Measurements from ENCODE around the gene CIT. TPM values are rescaled to one million over a fixed set of nuclear protein-coding genes. Genes with fewer than 3 reads are reported as not detected.

CIT gene
- total and polyA plus RNA-seq, 9 of the 15 experiments (the other 6 are each of a cell fraction or from before 2014, with no cell fraction given): 1.1 to 46.7 (median 21.3) TPM

DNA sequence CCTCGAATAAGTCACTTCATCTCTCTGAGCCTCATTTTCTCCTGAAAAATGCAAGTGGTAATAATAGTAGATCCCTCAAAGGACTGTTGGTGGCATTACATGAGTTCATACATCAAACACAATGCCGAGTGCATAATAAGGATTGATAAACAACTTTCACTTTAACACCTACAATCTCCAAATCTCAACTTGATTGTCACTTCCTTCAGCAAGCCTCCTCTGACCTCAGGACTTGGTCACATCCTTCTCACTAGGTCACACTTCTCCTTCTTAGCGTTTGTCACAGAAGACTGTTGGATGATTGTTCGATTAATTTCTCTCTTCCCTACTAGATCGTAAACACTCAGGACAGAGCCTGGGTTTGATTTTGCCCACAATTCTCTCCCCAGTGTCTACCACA, 217.0 kb downstream of the CIT start (continued):
- TF ChIP-seq HNRNPK (IDR thresholded peaks at IDR 0.05; ENCODE audit: low read depth, low read length, poor library complexity, severe bottlenecking) (no peak), ZBED1 (IDR thresholded peaks at IDR 0.05) (no peak), ZNF696 (CRISPR knock-in tag; conservative IDR thresholded peaks at IDR 0.05) (no peak), ARID1B (IDR thresholded peaks at IDR 0.05) (no peak)
- TF ChIP-seq, protein P1, sequence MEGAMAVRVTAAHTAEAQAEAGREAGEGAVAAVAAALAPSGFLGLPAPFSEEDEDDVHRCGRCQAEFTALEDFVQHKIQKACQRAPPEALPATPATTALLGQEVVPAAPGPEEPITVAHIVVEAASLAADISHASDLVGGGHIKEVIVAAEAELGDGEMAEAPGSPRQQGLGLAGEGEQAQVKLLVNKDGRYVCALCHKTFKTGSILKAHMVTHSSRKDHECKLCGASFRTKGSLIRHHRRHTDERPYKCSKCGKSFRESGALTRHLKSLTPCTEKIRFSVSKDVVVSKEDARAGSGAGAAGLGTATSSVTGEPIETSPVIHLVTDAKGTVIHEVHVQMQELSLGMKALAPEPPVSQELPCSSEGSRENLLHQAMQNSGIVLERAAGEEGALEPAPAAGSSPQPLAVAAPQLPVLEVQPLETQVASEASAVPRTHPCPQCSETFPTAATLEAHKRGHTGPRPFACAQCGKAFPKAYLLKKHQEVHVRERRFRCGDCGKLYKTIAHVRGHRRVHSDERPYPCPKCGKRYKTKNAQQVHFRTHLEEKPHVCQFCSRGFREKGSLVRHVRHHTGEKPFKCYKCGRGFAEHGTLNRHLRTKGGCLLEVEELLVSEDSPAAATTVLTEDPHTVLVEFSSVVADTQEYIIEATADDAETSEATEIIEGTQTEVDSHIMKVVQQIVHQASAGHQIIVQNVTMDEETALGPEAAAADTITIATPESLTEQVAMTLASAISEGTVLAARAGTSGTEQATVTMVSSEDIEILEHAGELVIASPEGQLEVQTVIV (CRISPR knock-in tag; IDR thresholded peaks at IDR 0.05; ENCODE audit: borderline replicate concordance): no peak

DNA sequence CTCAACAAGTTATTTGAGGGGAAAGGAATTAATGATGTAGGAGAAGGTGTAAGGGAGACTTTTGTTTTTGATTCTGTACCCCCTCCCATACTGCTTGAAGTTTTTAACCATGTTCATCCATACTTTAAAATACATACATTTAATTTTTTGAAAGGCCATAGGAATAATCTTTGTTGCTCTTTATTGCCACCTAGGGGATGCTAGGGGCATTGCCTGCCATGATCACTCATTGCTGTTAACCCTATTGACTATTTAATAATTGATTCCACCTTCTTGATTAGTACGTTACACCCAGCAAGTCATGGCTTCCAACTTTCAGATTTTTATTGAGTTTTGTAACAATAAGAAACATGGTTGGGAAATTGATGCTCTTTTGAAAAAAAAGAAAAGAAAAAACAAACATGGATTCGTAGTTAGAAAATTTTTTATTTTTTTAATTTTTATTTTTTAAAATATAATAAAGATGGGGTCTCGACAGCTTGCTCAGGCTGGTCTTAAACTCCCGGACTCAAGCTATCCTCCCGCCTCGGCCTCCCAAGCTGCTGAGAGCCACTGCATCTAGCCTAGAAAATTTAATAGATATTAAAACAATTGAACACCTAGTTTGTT, 217.7 kb downstream of the CIT start:
- no peaks in the 10 kb centered on the region for H3K9me3 ChIP-seq (replicated peaks; ENCODE audit: control insufficient read depth, insufficient read depth, low read depth, low read length)
- peak; percentile 69 for ATAC-seq
- TF ChIP-seq, protein P2, sequence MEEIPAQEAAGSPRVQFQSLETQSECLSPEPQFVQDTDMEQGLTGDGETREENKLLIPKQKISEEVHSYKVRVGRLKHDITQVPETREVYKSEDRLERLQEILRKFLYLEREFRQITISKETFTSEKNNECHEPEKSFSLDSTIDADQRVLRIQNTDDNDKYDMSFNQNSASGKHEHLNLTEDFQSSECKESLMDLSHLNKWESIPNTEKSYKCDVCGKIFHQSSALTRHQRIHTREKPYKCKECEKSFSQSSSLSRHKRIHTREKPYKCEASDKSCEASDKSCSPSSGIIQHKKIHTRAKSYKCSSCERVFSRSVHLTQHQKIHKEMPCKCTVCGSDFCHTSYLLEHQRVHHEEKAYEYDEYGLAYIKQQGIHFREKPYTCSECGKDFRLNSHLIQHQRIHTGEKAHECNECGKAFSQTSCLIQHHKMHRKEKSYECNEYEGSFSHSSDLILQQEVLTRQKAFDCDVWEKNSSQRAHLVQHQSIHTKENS (CRISPR knock-in tag; IDR thresholded peaks at IDR 0.05): no peak
- peak; percentile 47; the same call in 1 of the 2 replicates for TF ChIP-seq SMARCA4 (IDR thresholded peaks at IDR 0.05)
- TF ChIP-seq NR4A1 (CRISPR knock-in tag; IDR thresholded peaks at IDR 0.05): no peak
- no peak for TF ChIP-seq NR4A1 (tag; IDR thresholded peaks at IDR 0.05)
- 0 out of 2 replicates have a peak, but pooled peaks have one; percentile 6 for TF ChIP-seq SMC3 (conservative IDR thresholded peaks at IDR 0.05; ENCODE audit: insufficient read depth, low read depth, low read length)
- TF ChIP-seq RBM17 (IDR thresholded peaks at IDR 0.05; ENCODE audit: borderline replicate concordance, low read depth, low read length): no peak
- TF ChIP-seq, protein P3, sequence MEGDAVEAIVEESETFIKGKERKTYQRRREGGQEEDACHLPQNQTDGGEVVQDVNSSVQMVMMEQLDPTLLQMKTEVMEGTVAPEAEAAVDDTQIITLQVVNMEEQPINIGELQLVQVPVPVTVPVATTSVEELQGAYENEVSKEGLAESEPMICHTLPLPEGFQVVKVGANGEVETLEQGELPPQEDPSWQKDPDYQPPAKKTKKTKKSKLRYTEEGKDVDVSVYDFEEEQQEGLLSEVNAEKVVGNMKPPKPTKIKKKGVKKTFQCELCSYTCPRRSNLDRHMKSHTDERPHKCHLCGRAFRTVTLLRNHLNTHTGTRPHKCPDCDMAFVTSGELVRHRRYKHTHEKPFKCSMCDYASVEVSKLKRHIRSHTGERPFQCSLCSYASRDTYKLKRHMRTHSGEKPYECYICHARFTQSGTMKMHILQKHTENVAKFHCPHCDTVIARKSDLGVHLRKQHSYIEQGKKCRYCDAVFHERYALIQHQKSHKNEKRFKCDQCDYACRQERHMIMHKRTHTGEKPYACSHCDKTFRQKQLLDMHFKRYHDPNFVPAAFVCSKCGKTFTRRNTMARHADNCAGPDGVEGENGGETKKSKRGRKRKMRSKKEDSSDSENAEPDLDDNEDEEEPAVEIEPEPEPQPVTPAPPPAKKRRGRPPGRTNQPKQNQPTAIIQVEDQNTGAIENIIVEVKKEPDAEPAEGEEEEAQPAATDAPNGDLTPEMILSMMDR (IDR thresholded peaks at IDR 0.05 in 2 of 3, conservative IDR thresholded peaks at IDR 0.05 in 1 of 3; ENCODE audit: insufficient read depth in 2 of 3, low read depth in 1 of 3, low read length in 3 of 3): peak; percentile 54 to 83 (median 80); a peak in 5 of 6 replicates
- peak; percentile 37 to 54 for TF ChIP-seq RAD21 (CRISPR knock-in tag; conservative IDR thresholded peaks at IDR 0.05 in 1 of 2, IDR thresholded peaks at IDR 0.05 in 1 of 2)

More for the DNA sequence above, 217.7 kb downstream of the CIT start:
- peaks cover 2 to 28% of the 10 kb centered on the region in 2 experiments; a peak in 4 of 5 replicates for H3K4me1 ChIP-seq (replicated peaks in 1 of 2; ENCODE audit: control insufficient read depth in 2 of 2, insufficient read depth in 2 of 2, low read length in 2 of 2)
- no peak overlapping the region for H3K4me3 ChIP-seq
- no peaks in the 10 kb centered on the region for H3K79me2 ChIP-seq (ENCODE audit: control insufficient read depth, insufficient read depth, low read length)
- BruUV-seq (replicated peaks): no TSS peak
- WGBS (ENCODE audit: insufficient coverage, low coverage, missing lambda C conversion rate): 14% methylated on average over 6 of the region's 6 CpGs
- DNase-seq (ENCODE audit: extremely low read depth in 1 of 4, low spot score in 3 of 4) (peak; percentile 58 to 65 (median 60)), FAIRE-seq (peak; percentile 6)
- no peaks in the 10 kb centered on the region for H3K36me3 ChIP-seq (ENCODE audit: control insufficient read depth, insufficient read depth, low read length)
- intact Hi-C loops (cut with micrococcal nuclease): loop anchor here (2.0 kb wide), 1 partner anchor 277 kb away; no protein-coding TSS in a partner anchor
- H2AFZ ChIP-seq (ENCODE audit: low read depth, low read length): peak overlapping the region; percentile 42; the same call in 1 of the 2 replicates
- ChIA-PET POLR2A (interaction anchor here (0.6 to 1.1 kb wide), 2 partner anchors 23 to 470 kb away, joined by 3 to 4 read pairs; no protein-coding TSS in a partner anchor), CTCF (ENCODE audit: low intra/inter-chr PET ratio) (interaction anchor here (0.5 to 0.9 kb wide), 4 partner anchors 55 to 276 kb away, joined by 3 to 5 read pairs (median 3); no protein-coding TSS in a partner anchor)
- no peaks in the 10 kb centered on the region for H4K20me1 ChIP-seq (replicated peaks; ENCODE audit: control insufficient read depth, insufficient read depth, low read length)
- H3K27me3 ChIP-seq (ENCODE audit: control insufficient read depth in 2 of 2, insufficient read depth in 2 of 2, low read length in 2 of 2): no peaks in the 10 kb centered on the region
- no peak overlapping the region for H3K4me2 ChIP-seq (ENCODE audit: insufficient read depth, low read length)
- in situ Hi-C loops (cut with MboI): no loop called here
- no peaks in the 10 kb centered on the region for H3K9me1 ChIP-seq (ENCODE audit: control insufficient read depth, insufficient read depth, low read length)
- H3K27ac ChIP-seq (ENCODE audit: extremely low read depth, low read depth, low read length): no peak overlapping the region
- H3K9ac ChIP-seq (ENCODE audit: insufficient read depth in 1 of 2, low read depth in 2 of 2, low read length in 2 of 2): no peak overlapping the region

Data from K562 (cell line).